AG09309 (cell line): ENCODE data around the gene SCN4A.

ENCODE experiments used
- DNase-seq: peaks from one replicate; pipeline ENCODE4 v3.0.0-alpha.2; 2010; ENCODE audit warnings: low read depth
- H3K4me3 ChIP-seq: 2 replicates; pipeline ENCODE4 v1.5.1; 2011; ENCODE audit warnings: mild to moderate bottlenecking, low read depth, low read length, moderate library complexity; ENCODE audit not compliant: control insufficient read depth
- TF ChIP-seq, protein P1 (sequence below): IDR thresholded peaks from 2 replicates; pipeline ENCODE4 v1.5.1; 2011; ENCODE audit warnings: mild to moderate bottlenecking, low read depth, low read length, inconsistent platforms; ENCODE audit not compliant: insufficient read depth, control insufficient read depth; ENCODE audit errors: missing control alignments

Gene SCN4A

DNA sequence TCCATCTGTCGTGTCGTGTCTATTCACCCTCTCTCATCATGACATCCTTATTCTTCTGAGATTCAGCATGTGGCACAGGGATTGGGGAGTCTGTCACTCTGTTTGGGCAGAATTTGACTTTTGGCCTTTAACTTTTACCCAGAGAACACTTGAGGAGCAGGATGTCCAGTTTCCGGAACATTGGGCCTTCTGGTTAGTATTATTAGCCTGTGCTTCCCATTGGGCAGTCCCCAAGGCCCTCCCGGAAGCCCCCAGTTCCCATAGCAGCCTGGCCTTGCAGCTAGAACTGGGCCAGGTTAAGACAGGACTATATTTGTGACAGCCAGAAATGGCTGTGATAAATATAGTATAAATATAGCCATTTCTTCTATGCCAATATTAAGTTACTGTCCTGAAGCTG lies 9.6 kb downstream of the SCN4A start:
- no peak overlapping the region for H3K4me3 ChIP-seq
- DNase-seq, result no peak
- TF ChIP-seq, protein P1, sequence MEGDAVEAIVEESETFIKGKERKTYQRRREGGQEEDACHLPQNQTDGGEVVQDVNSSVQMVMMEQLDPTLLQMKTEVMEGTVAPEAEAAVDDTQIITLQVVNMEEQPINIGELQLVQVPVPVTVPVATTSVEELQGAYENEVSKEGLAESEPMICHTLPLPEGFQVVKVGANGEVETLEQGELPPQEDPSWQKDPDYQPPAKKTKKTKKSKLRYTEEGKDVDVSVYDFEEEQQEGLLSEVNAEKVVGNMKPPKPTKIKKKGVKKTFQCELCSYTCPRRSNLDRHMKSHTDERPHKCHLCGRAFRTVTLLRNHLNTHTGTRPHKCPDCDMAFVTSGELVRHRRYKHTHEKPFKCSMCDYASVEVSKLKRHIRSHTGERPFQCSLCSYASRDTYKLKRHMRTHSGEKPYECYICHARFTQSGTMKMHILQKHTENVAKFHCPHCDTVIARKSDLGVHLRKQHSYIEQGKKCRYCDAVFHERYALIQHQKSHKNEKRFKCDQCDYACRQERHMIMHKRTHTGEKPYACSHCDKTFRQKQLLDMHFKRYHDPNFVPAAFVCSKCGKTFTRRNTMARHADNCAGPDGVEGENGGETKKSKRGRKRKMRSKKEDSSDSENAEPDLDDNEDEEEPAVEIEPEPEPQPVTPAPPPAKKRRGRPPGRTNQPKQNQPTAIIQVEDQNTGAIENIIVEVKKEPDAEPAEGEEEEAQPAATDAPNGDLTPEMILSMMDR, result no peak

DNA sequence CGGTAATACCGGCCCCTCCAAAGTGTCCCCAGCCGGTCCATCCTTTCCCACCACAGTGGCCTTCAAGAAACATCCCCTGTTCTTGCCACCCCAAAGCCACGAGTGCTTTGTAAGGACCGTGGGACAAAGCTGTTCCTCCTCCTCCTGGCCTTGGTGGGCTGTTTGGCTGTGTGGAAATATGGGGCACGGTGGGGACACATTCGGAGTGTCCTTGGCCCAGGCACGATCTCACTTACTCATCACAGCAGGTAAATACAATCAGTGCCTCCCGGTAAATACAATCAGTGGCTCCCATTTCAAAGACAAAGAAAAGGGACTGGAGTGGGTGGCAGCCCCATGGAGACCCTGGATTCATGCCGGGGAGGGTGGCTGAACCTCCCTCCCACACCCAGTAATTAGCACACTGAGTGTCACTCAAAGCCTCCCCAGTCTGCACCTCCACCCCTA lies 10.4 kb downstream of the SCN4A start:
- no peak for DNase-seq
- H3K4me3 ChIP-seq, result no peak overlapping the region
- TF ChIP-seq, protein P1, result no peak

DNA sequence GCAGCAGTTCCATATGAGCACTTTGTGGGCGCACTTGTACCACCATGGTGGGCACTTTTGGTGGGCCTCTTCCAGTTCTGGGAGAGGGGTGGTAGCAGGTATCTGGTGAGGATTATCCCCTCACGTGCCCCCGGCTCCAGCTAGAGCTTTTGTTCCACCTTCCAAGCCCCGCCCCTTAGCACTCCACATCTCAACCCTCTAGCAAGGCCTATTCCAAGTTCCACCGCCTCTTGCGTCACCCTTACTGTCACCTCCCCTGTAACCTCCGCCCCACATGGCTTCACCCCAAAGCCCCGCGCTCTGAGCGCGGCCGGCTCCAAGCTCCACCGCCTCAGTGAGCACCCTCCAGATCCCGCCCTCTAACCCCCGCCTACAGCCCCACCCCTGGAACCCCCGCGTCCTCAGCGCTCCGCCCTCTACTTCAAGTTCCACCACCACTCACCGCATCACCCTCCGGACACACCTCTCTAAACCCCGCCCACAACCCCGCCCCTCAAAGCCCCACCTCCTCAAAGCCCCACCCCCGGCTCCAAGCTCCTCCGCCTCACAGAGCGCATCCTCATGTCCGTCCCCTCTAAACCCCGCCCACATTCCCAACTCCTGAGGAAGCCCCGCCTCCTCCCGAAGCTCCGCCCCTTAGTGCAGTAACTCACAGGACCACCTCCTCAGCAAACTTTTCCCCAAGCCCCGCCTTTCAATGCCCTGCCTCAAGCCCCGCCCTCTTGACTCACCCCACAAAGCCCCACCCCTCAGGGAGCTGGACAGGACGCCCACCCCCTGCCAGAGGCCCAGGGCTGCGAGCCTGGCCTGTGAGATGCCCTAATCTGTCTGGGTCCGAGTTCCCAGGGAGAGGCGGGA lies 11.1 kb downstream of the SCN4A start:
- DNase-seq, result no peak
- no peak overlapping the region for H3K4me3 ChIP-seq
- TF ChIP-seq, protein P1, result no peak

DNA sequence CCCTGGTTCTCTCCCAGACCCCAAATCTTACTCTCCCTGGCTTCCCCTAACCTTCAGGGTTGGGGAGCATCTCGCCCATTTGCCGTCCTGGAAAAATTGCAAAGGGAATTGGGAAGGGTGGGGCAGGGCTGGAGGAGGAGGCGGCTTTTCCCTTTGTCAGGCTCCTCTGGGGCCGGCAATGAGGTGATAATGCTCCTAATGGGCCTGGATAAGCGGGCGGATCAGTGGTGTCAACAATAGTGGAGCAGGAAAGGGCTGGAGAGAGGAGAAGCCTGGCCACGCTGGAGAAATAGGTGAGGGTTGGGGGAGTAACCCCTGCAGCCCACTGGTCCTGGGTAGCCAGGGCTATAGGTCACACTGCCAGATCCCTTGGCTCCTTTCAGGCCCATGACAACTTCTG lies 12.3 kb downstream of the SCN4A start:
- no peak overlapping the region for H3K4me3 ChIP-seq
- DNase-seq, result no peak
- TF ChIP-seq, protein P1, result no peak

DNA sequence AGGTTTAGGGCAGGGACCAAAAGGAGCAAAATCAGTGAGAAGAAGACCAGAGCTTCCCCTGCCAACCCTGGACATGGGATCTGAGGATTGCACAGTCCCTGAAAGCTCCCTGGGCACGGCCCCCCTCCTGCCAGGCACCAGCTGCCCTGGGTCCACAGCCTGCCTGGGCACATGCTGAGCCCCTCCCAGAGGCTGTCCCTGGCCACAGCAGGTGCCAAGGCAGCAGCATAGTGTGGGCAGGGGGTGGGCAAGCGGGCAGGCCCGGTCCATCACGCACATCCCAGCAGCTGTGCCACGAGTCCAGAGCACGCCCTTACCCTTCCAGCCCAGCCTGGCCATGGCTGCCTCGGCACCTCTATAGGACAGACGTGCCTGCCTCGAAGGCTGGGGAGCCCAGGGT lies 12.7 kb downstream of the SCN4A start:
- DNase-seq, result no peak
- H3K4me3 ChIP-seq, result no peak overlapping the region
- TF ChIP-seq, protein P1, result no peak

DNA sequence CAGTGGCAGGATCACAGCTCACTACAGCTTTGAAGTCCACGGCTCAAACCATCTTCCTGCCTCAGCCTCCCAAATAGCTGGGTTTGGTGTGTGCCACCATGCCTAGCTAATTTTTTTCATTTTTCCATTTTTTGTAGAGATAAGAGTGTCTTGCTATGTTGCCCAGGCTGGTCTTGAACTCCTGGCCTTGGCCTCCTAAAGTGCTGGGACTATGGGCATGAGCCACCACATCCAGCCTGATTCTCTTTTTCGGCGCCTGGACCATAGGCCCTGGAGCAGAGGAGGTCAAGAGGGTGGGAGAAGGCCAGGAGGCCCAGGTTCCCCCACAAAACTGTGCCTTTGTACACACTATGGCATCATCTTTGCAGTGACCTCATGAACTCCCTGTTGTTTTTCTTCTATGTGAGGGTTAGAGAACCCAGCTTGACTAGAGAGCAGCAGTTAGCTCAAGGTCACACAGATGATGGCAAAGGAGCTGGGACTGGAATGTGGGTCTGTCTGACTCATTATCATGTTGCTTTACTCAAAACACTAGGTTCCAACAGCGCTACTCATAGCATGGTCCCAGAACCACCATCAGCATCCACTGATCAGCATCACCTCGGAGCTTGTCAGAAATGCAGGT lies 16.3 kb downstream of the SCN4A start:
- DNase-seq, result no peak

More for the DNA sequence above, 16.3 kb downstream of the SCN4A start:
- H3K4me3 ChIP-seq, result no peak overlapping the region
- TF ChIP-seq, protein P1, result no peak
